ENCODE measurements around the gene SNRPA1.

Gene SNRPA1

DNA sequence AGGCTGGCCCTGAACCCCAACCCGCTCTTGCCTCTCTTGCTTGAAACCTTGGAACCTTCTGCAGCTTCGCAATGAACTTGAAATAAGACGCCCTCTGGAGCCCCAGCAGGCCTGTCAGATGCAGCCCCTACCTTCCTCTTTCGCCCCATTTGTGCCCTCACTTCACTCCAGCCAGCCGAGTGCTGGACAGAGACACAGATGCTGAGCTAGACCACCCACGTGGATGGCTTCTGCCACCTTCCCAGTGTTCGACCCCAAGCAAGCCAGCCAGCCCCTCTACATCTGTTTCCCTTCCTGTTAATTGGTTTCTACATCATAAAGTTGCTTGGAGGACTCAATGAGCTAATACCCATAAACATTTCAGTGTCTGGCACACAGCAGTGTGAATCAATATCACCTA is 23.8 kb upstream of the SNRPA1 start:
- DNase-seq (ENCODE audit: low spot score): no peak

DNA sequence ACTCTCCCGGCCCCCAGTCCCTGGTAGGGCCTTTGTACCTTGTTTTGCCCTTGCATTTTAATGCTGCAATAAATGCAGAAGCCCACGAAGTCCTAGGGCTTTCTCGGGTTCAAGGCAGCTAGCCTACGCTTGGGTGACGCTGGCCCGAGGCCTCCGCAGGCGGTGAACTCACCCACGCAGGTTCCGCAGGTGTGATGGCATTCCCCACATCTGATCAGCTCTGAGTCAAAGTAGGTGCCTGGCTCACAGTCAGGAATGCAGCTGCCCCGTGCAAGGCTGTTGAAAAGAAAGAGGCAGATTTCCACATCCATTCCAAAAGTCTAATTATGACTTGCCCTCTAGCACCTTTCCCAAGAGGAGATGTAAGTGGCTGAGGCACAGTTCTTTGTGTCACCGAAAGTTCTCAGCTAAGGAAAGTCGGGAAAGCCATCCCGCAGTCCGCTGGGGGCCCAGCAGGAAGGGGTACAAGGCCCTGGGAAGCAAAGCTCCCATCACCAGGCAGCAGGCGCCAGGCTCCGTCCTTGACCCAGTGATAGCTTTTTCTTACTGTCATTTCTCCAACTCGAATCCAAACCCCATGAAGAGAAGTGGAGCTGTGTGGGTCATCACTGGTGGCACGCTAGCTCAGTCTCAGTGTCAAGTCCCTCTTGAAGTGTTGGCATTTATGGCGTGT is 23.2 kb upstream of the SNRPA1 start:
- no peak for DNase-seq (ENCODE audit: low spot score)

DNA sequence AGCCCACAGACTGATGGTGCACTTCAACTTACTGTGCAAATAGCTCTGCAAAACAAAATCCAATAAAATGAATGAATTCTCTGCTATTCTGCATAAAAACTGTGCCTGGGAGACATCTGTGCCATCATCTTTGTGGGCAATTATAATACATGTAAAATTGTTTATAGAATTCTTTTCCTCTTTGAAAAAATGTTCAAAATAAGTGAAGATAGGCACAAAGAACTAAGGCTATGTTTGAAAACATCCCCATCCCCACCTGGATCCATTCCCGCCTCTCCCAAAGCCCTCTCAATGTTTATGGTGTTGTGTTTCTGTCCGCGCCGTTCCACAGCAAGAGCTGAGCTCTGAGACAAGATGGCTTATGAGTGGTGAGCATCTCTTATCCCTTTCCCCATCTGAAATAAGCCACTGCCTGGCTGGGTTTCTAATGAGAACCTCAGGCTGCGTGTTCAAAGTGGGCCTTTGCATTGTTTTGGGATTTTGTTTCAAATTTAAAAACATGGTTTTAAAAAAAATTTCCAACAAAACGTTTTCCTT is 22.4 kb upstream of the SNRPA1 start:
- DNase-seq (ENCODE audit: low spot score): no peak

DNA sequence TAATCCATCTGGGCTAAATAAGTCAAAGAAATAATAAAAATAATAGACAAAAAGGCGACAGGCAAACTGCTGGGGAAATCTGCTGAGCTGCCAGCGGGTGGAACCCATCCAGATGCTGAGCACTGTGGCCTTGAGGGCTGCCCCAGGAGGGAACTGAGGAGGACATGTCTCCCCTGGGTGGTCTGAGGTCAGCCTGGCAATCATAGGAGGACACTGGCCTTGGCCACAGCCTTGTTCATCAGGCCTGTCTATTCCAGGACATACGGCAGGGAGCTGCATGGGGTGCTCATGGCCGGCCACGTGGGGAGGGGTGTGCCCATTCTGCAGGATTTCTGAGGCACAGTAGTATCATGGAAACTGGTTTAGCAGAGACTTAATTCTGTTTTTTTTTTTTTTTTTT is 21.5 kb upstream of the SNRPA1 start:
- DNase-seq (ENCODE audit: low spot score): no peak

DNA sequence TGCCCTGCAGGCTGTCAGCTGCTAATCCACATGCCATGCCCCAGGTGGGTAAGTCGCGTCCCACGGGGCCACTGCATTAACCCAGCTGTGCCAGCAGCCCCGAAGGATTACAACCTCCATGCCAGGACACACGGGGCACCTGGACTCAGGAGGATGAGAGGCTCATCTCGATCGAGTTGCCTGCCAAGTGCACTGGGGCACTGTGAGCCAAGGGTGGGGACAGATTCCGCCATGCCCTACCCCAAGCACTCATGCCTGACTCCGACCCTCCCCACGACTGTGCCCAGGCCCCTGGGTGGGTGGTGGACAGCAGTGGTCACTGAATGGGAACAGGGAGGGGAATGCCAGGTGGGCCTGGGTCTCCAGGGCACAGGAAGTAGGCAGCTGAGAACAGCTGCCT is 20.7 kb upstream of the SNRPA1 start:
- DNase-seq (ENCODE audit: low spot score): no peak

DNA sequence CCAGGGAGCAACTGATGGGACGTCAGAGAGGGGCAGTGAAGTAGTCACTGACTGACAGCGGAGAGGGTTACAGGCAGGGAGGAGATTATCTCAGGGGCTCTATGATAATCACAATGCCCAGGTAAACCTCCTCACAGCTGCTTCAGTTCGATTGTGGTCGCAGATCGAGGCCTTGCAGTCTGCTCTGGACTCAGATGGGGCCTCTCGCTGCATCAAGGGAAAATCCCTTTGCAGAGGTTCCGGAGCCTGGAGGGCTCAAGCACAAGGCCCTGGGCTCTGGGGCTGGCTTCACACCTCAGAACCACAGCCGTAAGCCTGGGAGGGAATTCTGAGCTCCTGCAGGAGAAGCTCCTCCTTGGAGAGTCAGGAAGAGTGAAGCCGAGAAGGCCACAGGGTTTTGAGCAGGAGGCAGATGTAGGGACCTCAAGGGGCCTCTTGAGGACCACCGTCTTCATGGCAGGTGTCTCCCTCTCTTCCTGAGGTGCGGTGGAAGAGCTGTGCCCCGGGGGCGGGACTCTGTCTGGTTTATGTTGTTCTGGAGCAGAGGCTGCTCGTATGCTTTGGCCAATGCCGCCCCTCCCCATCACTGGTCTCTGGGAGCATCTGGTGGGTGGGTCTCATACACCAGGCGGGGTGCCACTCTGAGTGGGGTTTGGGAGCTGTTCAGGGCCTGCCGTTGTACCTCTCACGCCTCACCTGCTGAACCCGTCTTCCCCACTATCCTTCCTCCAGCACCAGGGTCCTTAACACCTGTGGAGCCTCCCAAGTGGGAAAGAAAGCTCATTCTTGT is 19.5 kb upstream of the SNRPA1 start:
- DNase-seq (ENCODE audit: low spot score): no peak

DNA sequence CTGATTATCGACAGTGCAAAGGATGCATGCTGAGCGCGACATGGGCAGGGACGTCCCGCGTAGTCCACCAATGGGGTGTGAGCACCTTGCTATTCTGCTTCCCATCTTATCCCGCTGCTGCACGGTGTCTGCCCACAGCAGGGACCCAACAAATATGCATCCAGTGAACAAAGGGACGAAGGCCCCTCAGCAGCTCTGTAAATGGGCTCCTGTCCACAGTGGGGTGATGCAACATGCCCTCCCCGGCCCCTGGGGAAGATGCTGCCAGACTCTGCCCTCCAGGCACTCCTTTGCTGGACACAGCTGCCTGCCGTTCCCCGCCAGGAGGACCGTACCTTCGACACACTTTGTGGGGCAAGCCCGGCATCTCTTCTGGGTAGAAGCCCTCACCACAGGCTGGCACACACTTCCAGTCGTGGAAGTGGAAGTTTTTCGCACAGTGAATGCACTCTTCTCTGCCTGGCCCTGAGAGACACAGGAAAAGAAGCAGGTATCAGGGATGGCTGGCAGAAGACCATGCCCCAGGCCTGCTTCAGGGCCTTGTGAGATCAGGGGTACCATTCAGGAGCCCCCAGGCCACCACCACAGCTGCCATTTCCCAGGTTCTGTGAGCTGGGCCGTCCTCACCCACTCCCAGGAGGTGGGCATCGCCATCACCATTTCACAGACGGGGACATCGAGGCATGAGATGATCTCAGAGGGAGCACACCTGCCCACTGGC is 18.2 kb upstream of the SNRPA1 start:
- DNase-seq (ENCODE audit: low spot score): no peak

DNA sequence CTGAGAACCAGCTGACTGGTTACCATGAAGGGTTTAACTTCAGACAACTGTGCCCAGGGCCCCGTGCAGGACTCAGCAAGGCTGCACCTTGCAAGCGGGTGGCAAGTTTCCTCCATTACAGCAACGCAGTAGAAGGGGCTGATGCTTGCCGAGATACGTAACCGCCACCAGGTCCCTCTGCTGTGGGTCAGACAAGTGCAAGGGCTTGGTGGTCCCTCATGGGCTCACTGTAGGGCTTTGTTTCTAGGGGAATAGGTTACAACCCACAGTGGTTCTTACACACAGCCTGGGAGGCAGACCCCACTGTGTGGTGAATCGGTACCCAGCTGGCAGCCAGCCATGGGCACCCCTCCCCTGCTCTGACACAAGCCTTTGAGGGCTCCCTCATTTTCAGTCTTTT is 15.5 kb upstream of the SNRPA1 start:
- DNase-seq (ENCODE audit: low spot score): no peak

DNA sequence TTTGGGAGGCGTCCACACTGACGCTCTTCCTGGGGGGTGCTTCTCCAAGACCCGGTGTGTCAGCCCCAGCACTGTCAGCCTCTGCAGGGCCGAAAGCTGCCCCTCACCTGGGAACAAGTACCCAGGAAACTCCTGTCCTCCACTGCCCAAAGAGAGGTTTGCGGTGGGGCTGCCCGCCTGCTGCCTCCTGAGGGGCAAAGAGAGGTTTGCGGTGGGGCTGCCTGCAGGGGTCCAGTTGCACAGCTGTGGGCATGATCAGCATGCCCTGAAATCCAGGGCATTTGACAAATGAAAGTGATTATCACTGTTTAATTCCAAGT is 15.1 kb upstream of the SNRPA1 start:
- DNase-seq (ENCODE audit: low spot score): no peak

DNA sequence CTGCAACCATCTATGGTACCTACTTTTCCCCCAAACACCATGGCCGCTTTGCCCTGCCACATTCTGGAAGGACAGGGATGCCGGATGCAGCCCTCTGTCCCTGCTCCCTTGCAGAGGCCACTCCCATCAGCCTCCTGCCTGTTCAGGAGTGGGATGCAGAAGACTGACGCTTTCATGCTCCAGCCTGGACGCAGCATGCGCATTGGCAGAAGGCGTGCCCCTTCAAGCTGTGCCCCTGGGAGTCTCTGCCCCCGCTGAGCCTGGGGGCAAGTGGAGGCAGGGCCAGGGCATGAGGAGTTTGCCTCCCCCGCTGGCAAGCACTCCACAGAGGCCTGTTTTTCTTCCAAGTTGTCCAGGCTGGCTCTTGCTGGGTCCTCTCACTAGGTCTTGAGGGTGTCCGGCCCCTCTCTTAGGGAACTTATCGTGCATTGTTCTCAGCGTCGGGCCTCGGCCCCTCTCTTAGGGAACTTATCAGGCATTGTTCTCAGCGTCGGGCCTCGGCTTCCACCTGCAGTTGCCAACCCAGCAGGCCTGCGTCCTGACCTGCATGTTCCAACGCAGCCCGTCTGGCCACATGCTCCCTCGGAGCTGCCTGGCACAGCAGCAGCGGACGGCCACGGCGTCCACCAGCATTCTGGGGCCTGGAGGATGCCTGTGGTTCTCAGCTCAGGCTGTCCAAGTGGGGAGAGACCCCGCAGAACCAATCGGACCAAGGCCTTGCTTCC is 14.6 kb upstream of the SNRPA1 start:
- DNase-seq (ENCODE audit: low spot score): no peak

DNA sequence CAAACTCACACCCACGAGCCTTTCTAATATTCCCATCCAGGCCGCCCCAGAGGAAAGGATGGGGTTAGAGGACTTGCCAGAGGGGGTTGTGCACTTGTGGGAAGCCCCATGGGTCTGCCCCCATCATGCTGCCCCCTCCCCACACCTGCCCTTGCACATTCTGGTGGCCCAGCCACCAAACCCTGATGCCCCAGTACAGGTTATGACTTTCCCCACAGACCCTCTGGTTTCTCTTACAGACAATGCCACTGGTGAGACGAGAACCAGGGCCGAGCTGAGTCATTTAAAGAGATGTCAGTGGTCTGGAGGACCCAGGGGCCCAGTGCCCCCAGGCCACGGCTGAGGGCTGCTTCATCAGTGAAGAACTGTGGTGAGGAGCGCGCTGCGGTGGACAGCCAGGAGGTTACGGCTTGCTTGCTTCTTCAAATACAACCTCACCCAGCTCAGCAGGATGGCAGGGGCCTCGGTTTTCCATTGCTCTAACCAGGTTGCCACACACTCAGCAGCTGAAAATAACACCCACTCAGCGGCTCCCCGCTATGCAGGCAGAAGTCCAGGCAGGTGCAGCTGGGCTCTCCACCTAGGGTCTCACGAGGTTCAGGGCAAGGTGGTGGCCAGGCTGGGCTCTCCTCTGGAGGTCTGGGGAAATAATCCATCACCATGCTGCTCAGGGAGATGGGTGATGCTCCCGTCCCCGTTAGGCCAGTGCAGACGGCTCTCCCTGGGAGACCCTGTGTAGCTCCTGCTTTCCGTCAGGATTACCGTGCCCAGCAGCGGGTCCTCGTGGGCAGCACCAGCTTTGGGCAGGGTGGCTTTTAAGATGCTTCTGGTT is 13.8 kb upstream of the SNRPA1 start:
- no peak for DNase-seq (ENCODE audit: low spot score)

DNA sequence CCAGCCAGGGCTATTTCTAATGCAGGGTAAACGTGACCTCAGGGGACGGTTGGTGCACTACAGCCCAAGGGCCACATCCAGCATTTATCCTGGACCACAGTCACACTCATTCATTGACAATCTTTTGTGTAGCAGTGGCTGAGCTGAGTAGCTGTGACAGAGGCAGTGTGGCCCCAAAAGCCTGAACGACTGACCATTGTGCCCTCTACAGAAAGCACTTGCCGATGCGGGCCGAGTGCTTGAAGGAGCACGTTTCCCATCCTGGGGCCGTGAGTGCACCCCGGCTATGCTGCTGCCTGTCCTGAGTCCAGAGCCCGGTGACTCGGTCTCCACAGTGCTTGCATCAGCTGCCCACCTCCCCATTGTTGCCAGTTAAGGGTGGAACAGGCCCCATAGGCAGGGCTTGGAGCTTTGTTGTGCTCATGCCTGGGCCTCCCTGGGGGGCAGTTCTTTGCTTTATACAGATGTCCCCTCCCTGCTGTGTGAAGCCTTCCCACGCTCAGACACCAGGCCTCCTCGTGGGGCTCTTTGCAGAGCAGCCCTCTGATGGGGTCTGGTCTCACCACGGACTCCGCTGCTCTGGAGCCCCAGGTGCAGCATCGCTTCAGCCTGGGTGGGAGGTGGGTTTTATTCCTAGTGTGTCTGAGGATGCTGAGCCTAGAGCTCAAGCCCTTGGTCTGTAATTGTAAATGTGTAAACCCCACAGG is 13.0 kb upstream of the SNRPA1 start:
- DNase-seq (ENCODE audit: low spot score): no peak

DNA sequence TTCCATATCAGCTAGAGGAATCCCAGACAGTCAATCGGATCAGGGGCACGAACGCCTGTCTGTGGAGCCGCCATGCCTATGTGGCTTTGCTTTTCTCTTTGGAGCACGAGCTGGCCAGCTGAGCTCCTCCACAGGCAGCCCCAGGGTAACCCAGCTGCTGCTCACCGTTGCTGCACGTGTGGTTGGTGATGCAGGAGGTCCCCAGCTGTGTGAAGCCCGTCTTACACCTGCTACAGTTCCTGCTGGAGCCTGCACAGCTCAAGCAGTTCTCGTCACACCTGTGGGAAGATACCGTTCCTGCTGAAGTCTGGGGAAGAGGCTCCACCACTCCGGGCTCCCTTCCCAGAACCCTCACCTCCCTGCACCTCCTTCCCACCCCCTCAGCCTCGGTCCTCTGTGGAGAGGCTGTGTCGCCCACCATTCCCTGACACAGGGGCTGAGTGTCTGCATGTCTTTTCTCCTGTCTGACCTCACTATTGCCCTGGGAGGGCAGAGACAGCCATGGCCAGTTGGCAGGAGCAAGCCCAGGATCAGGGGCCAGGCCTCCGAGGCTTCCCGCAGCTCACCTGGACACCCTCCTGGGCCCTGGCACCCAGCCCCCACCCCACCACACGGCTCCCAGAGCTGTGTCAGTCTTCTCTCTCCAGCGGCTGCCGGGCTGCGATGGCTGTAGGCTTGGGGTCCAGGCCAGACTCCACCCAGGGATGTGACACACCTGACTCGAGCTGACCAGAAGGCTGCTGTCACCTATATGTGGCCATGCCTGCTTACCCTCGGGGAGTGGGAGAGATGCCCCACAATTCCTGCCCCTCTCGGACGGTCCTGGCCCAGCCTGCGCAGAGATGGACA is 12.2 kb upstream of the SNRPA1 start:
- DNase-seq (ENCODE audit: low spot score): no peak

DNA sequence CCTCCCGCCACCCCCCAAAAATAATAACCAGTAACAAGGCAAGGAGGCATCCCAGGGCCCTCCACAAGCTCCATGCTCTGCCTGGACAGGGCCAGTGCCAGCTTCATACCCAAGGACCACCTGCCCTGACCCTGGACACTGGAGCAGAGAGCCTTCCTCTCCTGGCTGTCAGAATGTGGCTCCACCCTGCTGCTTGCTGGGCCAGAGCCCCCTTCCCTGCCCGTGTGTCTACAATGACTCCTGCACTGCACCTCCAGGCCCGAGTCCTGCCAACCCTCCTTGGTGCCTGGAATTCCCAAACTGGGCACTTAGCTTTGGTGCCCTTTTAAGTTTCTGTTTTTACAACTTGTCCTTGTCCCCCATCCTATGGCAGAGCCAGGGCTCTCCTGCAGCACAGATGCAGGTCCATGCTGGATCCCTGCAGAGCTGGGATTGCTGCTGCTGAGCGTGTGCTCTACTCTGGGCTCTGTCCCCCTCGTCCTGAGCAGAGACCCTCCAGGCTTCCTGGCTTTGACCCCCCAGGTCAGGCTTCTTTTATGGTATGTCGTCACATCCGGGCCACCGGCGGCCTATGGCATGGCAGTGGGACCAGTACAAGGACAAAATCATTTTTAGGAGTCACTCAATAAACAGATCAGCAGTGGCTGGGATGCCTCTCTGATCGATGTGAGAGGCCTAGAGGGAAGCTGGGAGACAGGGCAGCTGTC is 11.4 kb upstream of the SNRPA1 start:
- DNase-seq (ENCODE audit: low spot score): no peak

DNA sequence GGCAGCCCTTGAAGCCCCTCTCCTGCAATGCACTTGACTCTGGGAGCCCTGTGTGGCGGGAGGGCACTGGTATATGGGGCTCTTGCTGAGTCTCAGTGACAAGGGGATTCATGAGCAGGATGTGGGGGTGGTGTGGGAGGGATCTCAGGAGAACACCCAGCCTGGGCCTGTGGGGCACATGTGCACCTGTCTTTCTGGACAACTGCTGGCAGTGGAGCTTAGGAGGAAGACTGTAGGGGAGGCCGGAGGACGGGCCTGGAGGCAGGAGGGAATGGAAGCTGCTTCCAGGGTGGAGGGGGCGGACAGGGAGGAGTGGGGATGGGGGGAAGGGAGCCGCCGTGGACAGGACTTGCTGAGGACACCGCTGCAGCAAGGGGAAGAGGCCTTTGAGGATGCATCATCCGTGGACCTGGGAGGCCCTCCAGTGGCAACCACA is 10.8 kb upstream of the SNRPA1 start:
- no peak for DNase-seq (ENCODE audit: low spot score)

DNA sequence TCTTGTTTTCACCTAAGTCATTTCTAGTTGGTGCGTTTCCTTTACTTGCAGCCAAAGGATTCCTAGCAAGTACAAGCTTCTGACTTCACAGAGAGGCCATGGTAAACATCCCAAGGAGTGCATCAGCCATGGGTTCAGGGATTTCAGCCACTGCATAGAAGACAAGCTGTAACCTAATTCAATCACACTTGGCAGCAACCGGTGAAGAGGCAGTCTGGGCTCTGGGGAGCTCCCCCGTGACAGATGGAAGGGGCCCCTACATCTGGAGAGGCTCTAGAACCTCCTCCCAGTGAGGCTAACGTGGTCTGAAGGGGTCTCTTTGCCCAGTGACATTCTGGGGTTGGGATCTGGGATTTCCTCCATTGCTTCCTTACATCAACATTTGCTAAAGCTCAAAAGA is 8.4 kb upstream of the SNRPA1 start:
- no peak for DNase-seq (ENCODE audit: low spot score)

DNA sequence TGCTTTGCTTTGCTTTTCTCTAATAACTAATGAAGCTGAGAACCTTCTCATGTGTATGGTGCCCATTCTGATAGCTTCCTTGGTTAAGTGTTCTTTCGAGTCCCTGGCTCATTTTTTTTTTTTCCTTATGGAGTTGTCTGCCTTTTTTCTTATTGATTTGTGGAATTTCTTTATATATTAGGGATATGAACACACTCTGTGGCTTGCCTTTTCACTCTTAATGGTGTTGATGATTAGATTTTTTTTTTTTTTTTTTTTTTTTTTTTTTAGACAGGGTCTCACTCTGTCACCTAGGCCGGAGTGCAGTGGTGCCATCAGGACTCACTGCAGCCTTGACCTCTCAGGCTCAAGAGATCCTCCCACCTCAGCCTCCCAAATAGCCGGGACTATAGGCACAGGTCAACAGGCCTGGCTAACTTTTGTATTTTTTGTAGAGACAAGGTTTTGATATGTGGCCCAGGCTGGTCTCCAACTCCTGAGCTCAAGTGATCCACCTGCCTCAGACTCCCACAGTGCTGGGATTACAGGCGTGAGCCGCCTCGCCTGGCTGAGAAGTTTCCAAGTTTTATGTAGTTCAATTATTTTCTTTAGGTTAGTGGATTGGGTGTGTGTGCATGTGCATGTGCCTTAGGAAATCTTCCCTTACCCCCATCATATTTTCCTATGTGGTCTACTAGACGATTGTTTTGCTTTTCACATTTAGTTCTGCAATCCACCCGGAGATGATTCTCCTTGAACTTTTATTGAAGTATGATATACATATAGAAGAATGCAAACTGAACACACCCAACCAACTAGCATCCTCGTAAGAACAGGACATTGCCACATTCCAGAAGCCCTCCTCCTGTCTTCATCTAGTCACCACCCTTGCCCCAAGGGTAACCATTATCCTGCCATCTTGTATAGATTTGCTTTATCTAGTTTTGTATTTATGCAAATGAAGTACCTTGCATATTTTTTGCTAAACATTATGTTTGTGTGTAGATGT is 1.7 kb upstream of the SNRPA1 start:
- no peak for DNase-seq (ENCODE audit: low spot score)

DNA sequence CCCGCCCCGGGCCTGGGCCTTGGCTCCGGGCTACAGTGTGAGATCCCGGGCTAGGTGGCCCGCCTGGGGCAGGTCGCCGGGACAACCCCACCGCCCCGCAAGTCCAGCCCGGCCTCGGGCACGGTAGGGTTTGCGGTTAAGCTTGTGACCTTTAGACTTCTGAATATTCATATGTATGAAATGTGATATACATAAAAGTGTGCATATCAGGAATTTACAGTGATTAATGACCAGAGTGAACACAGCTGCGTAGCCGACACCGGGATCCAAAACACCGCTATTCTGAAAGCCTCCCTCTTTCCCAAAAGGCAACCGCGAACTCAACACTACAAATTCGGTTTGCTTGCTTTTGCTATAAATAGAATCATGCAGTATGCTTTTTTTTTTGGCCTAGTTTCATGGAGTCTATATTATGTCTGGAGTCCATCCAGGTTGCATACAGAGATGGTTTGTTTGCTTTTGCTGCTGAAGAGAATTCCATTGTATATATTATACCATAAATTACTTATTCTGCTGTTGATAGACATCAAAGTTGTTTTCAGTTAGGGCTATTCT is 636 bp upstream of the SNRPA1 start:
- DNase-seq (ENCODE audit: low spot score): no peak

Data from CD4-positive, alpha-beta T cell treated with Interleukin-6 at 100 ng/mL for 8 hours (primary cell).